Naive thymus-derived CD8-positive, alpha-beta T cell (primary cell): ENCODE data around the gene MRPL36. TPM values are rescaled to one million over a fixed set of nuclear protein-coding genes. Genes with fewer than 3 reads are reported as not detected.
A peak's percentile ranks its signal among the peaks of the same experiment; 100 is the strongest.

Experiments
- ATAC-seq, 2 donors: fragments of 150-1000 bp; cut with Tn5 transposase in 1 of 2; sonication (Bioruptor Pico), chemical (Tn5 transposase) in 1 of 2; 1 replicate in 1 of 2; 2 replicates in 1 of 2; pipeline ENCODE4 v1.10.0; 2021; ENCODE audit warnings: mild to moderate bottlenecking in 2 of 2, moderate library complexity in 2 of 2
- POLR2A ChIA-PET: fragments of 350-600 bp; sonication (Branson Sonifier 250); formaldehyde crosslinking; loops from one replicate; lab custom pipeline; 2021; ENCODE audit warnings: antibody characterized with exemption; lab: Charles Lee
- DNase-seq, 10 donors: peaks; one replicate each; pipeline versions ENCODE4 v3.0.0 to v3.0.0-alpha.2; 2020 to 2022
- H3K27ac Mint-ChIP-seq, 10 donors: one replicate each; pipeline ENCODE4 v1.8.0; 2020 to 2022; ENCODE audit warnings: mild to moderate bottlenecking in 10 of 10, mixed read lengths in 10 of 10, moderate library complexity in 4 of 10, inconsistent platforms in 1 of 10
- H3K27me3 Mint-ChIP-seq, 5 donors: one replicate each; pipeline ENCODE4 v1.8.0; 2021 to 2022; ENCODE audit warnings: mixed read lengths in 5 of 5
- H3K36me3 Mint-ChIP-seq, 3 donors: one replicate each; pipeline ENCODE4 v1.8.0; 2020 to 2022; ENCODE audit warnings: mixed read lengths in 3 of 3, mild to moderate bottlenecking in 2 of 3, inconsistent platforms in 1 of 3
- H3K4me1 Mint-ChIP-seq, 4 donors: one replicate each; pipeline ENCODE4 v1.8.0; 2021 to 2022; ENCODE audit warnings: mixed read lengths in 4 of 4
- H3K4me3 Mint-ChIP-seq, 10 donors: one replicate each; pipeline ENCODE4 v1.8.0; 2020 to 2022; ENCODE audit warnings: mild to moderate bottlenecking in 10 of 10, mixed read lengths in 10 of 10, moderate library complexity in 6 of 10, inconsistent platforms in 1 of 10
- H3K9me3 Mint-ChIP-seq, 9 donors: one replicate each; pipeline ENCODE4 v1.8.0; 2020 to 2022; ENCODE audit warnings: mixed read lengths in 9 of 9, mild to moderate bottlenecking in 3 of 9, inconsistent platforms in 1 of 9, moderate library complexity in 1 of 9
- polyA plus RNA-seq, 3 donors: library from polyadenylated mRNA; unstranded; fragments of 300-500 nt; fragmentation: Illumina TruSeq; gene quantifications; one replicate each; pipeline ENCODE4 v1.2.3, GENCODE V29; 2021
- total RNA-seq, 8 experiments: library from RNA in 2 of 8; stranded (reverse) in 2 of 8; gene quantifications; one replicate each; pipeline ENCODE4 v1.2.3 and lab custom pipeline; 2021 to 2026

The MRPL36 gene
- total and polyA plus RNA-seq, 5 experiments from 2014 or later, result 25.8 to 84.3 (median 61.6) TPM

DNA sequence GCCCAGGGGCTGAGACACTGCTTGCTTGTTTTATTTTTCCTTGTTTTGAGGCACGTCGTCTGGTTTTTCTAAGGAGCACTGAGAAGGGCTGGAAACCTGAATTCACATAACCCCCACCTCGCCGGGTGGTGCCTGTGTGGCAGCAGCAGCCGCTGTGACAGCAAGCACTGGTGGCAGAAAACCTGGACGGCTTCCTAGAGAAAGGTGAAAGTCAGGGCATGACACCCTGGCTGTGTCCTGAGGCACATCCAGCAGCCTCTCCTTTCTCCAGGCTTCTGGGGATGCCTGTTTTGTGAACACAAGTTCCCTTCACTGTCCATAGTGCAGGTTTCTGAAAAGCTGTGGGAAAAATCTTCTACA lies 29.2 kb downstream of the MRPL36 start:
- ATAC-seq (no peak), DNase-seq (no peak)
- Mint-ChIP-seq H3K36me3 (peaks cover 0 to 2% (median 0%) of the 10 kb centered on the region in 3 donors), H3K27me3 (peaks cover 0 to 3% (median 0%) of the 10 kb centered on the region in 5 donors), H3K4me3 (no peak overlapping the region), H3K27ac (no peak overlapping the region), H3K4me1 (peaks cover 0 to 9% (median 2%) of the 10 kb centered on the region in 4 donors), H3K9me3 (no peaks in the 10 kb centered on the region)
- POLR2A ChIA-PET, result interaction anchor here (1.4 kb wide), 1 partner anchor 22 kb away, joined by 3 read pairs; no protein-coding TSS in a partner anchor

DNA sequence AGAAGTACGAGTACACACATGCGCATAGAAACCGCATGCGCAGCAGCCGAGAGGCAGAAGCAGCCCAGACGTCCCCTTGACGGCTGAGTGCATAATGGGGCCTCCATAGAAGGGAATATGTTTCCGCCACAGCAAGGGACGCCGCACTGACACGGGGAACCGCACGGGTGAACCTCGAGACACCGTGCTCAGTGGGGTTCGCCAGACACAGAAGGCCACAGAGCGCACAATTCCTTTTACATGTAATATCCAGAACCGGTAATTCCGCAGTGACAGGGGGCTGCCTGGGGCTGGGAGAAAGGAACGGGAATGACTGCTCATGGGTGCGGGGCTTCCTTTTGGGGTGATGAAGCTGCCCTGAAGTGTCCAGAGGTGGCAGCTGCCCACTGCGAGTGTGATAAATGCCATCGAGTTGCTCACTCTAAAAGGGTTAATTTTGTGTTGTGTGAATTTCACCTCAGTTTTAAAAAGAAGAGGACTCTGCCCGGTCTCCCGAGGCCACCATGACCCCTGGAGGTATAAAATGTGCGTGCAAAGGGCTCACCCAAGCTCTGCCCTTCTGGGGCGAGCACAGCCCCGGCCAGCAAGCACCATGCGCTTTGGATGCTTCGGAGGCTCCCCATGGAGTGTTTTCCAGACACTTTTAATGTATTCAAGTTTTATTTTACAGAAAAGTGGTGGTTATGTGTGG lies 29.7 kb downstream of the MRPL36 start:
- ATAC-seq, result no peak
- no peaks in the 10 kb centered on the region for H3K9me3 Mint-ChIP-seq
- H3K4me1 Mint-ChIP-seq, result peaks cover 0 to 9% (median 2%) of the 10 kb centered on the region in 4 donors
- H3K36me3 Mint-ChIP-seq, result peaks cover 0 to 2% (median 0%) of the 10 kb centered on the region in 3 donors
- POLR2A ChIA-PET, result no interaction called here
- no peak overlapping the region for H3K4me3 Mint-ChIP-seq
- DNase-seq, result peak in 1 of 10 donors; percentile 4
- peaks cover 0 to 4% (median 2%) of the 10 kb centered on the region in 5 donors for H3K27me3 Mint-ChIP-seq
- no peak overlapping the region for H3K27ac Mint-ChIP-seq

DNA sequence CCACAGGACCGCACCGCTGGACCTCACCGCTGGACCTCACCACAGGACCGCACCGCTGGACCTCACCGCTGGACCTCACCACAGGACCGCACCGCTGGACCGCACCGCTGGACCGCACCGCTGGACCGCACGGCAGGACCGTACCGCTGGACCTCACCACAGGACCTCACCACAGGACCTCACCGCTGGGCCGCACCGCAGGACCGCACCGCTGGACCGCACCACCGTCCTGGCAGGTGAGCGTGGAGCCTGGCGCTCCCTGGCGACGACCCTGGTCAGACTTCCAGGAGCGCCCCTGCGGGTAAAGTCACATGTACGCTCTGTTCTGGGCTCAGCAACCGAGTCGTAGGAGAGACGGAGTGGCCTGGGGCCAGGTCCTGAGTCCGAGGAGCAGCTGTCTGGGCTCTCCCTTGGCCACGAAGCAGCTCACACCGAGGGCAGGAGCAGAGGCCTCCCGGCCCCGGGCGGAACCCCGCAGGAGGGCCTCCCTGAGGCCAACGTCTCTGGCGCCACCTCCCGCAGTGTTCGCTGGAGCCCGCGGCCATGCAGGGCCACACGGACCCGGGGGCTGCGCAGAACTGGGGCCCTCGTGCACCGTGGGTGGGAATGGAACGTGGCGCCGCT lies 30.5 kb downstream of the MRPL36 start:
- H3K9me3 Mint-ChIP-seq, result no peaks in the 10 kb centered on the region
- peaks cover 0 to 2% (median 0%) of the 10 kb centered on the region in 3 donors for H3K36me3 Mint-ChIP-seq
- DNase-seq, result no peak
- H3K27me3 Mint-ChIP-seq, result peaks cover 2 to 9% (median 5%) of the 10 kb centered on the region in 5 donors
- no peak overlapping the region for H3K4me3 Mint-ChIP-seq
- ATAC-seq, result no peak
- POLR2A ChIA-PET, result no interaction called here
- no peak overlapping the region for H3K27ac Mint-ChIP-seq
- peaks cover 0 to 9% (median 2%) of the 10 kb centered on the region in 4 donors for H3K4me1 Mint-ChIP-seq

DNA sequence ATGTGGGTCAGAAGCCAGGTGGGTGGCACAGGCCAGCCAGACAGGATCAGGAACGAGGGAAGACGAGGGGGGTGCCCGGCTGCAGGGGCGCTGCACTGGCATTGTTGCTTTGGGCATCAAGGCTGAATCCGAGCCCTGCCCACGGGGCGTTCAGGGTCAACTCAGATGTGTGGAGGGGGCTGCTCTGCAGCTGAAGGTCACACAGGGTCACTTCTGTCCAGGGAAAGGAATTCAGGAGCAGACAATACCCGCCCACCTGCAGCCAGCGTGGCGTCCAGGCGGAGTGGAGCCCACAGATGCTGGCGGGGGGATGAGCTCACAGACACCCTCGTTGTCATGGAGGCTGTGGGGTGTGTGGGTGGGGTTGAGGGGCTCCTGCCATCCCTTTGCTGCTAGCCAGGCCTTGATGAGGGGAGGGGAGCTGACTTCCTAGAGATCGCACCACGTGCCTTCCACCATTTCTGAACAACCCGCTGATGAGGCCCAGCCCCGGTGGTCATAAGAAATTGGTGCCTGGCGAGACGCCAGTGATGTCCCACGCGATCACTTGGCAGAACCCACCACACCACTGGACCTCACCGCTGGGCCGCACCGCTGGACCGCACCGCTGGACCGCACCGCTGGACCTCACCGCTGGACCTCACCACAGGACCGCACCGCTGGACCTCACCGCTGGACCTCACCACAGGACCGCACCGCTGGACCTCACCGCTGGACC lies 31.2 kb downstream of the MRPL36 start:
- ATAC-seq, result no peak
- Mint-ChIP-seq H3K9me3 (no peaks in the 10 kb centered on the region), H3K27me3 (peaks cover 6 to 16% (median 9%) of the 10 kb centered on the region in 5 donors), H3K27ac (no peak overlapping the region), H3K4me1 (peaks cover 0 to 9% (median 2%) of the 10 kb centered on the region in 4 donors), H3K36me3 (peaks cover 0 to 2% (median 0%) of the 10 kb centered on the region in 3 donors), H3K4me3 (no peak overlapping the region)
- POLR2A ChIA-PET, result no interaction called here
- DNase-seq, result no peak

DNA sequence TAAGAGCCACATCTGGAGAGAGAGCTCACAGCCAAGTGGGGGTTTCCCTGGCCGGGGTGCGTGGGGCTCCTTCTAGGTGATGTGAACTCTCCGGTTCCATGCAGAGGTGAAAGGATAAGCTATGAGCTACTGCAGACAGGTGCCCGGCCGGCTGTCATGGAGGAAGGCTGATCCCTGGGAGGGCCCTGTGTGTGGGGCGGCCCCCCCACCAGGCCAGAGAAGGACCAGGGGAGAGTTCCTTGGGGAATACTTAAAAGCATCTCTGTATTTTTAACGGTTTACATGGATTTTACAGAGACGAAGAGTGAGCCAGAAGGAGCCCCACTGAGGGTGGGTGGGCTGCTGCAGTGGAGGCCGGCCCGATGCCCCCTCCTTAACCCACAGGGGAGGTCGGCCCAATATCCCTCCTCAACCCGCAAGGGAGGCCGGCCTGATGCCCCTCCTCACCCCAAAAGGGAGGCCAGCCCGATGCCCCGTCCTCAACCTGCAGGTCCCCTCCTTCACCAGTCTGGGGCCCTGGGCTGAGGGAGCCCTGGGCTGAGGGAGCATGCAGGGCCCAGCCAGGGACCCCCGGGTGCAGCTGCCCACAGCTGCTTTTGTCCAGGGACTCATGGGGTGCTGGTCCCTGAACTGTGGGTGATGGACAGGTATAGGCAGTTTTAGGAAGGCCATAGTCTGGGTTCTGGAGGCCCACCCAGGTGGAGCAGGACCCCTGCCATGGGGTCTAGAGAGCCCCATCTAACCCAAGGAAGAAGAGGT lies 31.9 kb downstream of the MRPL36 start:
- H3K9me3 Mint-ChIP-seq, result no peaks in the 10 kb centered on the region
- H3K27me3 Mint-ChIP-seq, result peaks cover 6 to 22% (median 12%) of the 10 kb centered on the region in 5 donors
- no peak for ATAC-seq
- H3K27ac Mint-ChIP-seq, result peak overlapping the region in 1 of 10 donors; percentile 66
- no peak overlapping the region for H3K4me3 Mint-ChIP-seq
- POLR2A ChIA-PET, result no interaction called here
- no peak for DNase-seq
- H3K4me1 Mint-ChIP-seq, result peaks cover 0 to 7% (median 1%) of the 10 kb centered on the region in 4 donors
- H3K36me3 Mint-ChIP-seq, result peaks cover 0 to 2% (median 0%) of the 10 kb centered on the region in 3 donors

DNA sequence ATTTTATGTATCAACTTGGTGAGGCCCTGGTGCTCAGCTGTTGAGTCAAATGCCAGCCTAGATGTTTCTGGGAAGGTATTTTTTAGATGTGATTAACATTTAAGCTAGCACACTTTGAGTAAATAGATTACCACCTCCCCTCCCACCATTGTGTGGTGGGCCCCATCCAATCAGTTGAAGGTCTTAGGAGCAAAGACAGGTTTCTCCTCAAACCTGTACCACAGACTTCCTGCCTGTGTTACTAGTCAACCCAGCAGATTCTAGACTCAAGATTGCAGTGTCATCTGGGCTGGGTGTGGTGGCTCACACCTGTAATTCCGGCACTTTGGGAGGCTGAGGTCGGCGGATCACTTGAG lies 33.8 kb downstream of the MRPL36 start:
- no peaks in the 10 kb centered on the region for H3K9me3 Mint-ChIP-seq
- ATAC-seq, result no peak
- no peak for DNase-seq
- H3K27me3 Mint-ChIP-seq, result peaks cover 10 to 32% (median 12%) of the 10 kb centered on the region in 5 donors
- peaks cover 0 to 2% (median 0%) of the 10 kb centered on the region in 3 donors for H3K36me3 Mint-ChIP-seq
- H3K27ac Mint-ChIP-seq, result no peak overlapping the region
- no peaks in the 10 kb centered on the region for H3K4me1 Mint-ChIP-seq
- H3K4me3 Mint-ChIP-seq, result no peak overlapping the region
- POLR2A ChIA-PET, result no interaction called here

DNA sequence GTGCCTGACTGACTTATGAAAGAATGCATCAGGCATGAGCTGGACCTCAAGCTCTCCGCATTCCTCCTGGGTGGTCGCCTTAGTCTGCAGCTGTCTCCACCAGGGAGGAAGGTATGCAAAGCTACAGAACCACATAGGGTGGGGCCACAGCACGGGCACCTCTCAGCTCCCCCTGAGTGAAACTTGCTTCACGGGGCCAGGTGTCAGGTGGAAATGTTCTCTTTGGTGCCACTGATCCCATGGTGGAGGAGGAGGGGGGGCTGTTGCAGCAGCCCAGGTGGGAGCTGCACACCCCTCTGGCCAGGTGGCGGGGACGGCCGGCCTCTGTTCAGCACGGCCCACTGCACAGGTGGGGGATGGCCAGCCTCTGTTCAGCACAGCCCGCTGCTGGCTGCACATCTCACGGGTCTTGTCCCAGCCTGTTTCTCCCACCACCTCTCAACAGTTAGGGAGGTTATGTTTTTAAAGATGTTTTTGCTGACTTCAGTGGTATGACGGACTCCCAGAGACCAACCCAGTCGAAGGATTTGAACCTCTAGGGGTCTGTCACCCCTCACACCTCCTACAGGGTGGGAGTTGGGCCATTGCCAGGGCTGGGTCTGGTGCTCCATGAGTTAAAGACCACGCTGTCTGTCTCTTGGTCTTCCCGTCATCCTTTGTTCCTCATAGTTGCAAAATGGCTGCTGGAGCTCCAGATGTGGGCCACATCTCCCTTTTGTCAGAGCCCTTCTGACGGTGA lies 34.3 kb downstream of the MRPL36 start:
- DNase-seq (no peak), ATAC-seq (no peak)
- H3K36me3 Mint-ChIP-seq, result peaks cover 0 to 2% (median 0%) of the 10 kb centered on the region in 3 donors
- POLR2A ChIA-PET, result interaction anchor here (1.1 kb wide), 1 partner anchor 20 kb away, joined by 4 read pairs; no protein-coding TSS in a partner anchor
- H3K27me3 Mint-ChIP-seq, result peaks cover 10 to 32% (median 10%) of the 10 kb centered on the region in 5 donors
- no peak overlapping the region for H3K27ac Mint-ChIP-seq
- no peaks in the 10 kb centered on the region for H3K4me1 Mint-ChIP-seq
- no peak overlapping the region for H3K4me3 Mint-ChIP-seq
- no peaks in the 10 kb centered on the region for H3K9me3 Mint-ChIP-seq

DNA sequence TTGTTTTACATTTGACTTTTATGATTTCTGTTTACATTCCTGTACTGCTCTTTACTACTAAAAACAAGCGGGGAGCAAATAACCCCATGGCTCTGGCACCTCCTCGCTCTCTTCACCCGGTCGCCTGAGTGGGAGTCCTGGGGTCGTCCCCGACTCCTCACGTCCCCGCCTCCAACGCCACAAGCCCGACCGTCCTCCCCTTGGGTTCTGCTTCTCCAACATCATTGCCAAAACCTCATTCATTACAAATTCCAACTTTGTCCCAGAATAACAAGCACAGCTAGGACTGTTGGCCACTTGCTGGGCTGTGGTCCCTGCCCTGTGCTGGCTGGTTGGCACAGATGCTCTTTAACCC lies 35.1 kb downstream of the MRPL36 start:
- no peak for ATAC-seq
- peaks cover 0 to 2% (median 0%) of the 10 kb centered on the region in 3 donors for H3K36me3 Mint-ChIP-seq
- DNase-seq, result no peak
- POLR2A ChIA-PET, result interaction anchor here (1.1 kb wide), 1 partner anchor 20 kb away, joined by 4 read pairs; no protein-coding TSS in a partner anchor
- H3K27me3 Mint-ChIP-seq, result peaks cover 10 to 32% (median 10%) of the 10 kb centered on the region in 5 donors
- H3K4me3 Mint-ChIP-seq, result no peak overlapping the region
- H3K4me1 Mint-ChIP-seq, result no peaks in the 10 kb centered on the region
- H3K9me3 Mint-ChIP-seq, result no peaks in the 10 kb centered on the region
- H3K27ac Mint-ChIP-seq, result peak overlapping the region in 1 of 10 donors; percentile 36

DNA sequence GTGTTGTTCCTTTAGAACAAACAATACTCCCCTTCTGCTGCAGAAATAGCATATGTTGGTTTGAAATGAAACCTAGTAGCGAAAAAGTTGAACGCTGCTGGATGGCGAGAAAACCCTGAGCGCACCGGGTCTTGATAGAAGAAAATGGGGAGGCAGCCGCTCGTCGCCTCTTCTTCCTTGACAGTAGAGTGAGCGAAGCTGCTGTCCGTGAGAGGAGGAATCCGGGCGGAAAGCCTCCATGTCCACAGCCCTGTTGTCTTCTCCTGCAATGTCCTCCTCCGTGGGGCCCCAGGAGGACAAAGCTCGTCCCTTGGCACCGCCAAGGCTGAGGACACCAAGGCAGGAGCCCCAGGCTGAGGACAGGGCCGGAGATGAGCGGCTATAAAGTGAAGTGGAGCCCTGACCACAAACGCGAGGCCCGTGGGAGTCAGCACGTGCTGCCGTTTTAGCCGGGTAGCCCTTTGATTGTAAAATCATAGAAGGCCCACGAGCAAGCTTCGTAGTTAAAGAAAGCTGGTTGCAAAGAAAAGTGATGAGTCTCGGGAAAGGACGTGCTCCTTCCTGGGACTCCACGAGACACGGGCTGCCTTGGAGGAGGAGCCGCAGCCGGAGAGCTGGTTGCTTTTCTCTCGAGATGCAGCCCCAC lies 35.6 kb downstream of the MRPL36 start:
- peaks cover 10 to 32% (median 10%) of the 10 kb centered on the region in 5 donors for H3K27me3 Mint-ChIP-seq
- POLR2A ChIA-PET, result interaction anchor here (1.0 to 1.1 kb wide), 2 partner anchors 21 to 28 kb away, joined by 4 read pairs; no protein-coding TSS in a partner anchor
- no peak for DNase-seq
- no peak overlapping the region for H3K27ac Mint-ChIP-seq
- no peaks in the 10 kb centered on the region for H3K4me1 Mint-ChIP-seq
- H3K36me3 Mint-ChIP-seq, result peaks cover 0 to 2% (median 0%) of the 10 kb centered on the region in 3 donors
- no peaks in the 10 kb centered on the region for H3K9me3 Mint-ChIP-seq
- ATAC-seq, result no peak
- no peak overlapping the region for H3K4me3 Mint-ChIP-seq

DNA sequence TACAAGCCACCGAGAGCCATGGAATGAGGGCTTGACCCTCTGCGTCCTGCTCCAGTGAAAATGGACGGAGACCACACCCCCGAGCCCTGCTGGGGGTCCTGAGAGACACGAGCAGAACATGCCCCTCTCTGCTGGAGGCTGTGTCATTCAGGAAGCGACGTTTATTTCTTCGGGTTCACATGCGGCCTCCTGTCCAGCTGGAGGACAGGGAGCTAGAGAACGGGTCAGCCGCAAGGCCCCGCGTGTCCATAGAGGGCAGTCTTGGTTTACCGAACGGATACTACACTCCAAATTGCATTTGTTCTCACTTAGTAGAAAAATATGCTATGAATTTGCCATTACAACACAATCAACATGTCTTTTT lies 36.1 kb downstream of the MRPL36 start:
- ATAC-seq, result peak in 1 of 2 donors; percentile 54
- H3K4me3 Mint-ChIP-seq, result no peak overlapping the region
- POLR2A ChIA-PET, result interaction anchor here (1.0 kb wide), 1 partner anchor 29 kb away, joined by 4 read pairs; no protein-coding TSS in a partner anchor

DNA sequence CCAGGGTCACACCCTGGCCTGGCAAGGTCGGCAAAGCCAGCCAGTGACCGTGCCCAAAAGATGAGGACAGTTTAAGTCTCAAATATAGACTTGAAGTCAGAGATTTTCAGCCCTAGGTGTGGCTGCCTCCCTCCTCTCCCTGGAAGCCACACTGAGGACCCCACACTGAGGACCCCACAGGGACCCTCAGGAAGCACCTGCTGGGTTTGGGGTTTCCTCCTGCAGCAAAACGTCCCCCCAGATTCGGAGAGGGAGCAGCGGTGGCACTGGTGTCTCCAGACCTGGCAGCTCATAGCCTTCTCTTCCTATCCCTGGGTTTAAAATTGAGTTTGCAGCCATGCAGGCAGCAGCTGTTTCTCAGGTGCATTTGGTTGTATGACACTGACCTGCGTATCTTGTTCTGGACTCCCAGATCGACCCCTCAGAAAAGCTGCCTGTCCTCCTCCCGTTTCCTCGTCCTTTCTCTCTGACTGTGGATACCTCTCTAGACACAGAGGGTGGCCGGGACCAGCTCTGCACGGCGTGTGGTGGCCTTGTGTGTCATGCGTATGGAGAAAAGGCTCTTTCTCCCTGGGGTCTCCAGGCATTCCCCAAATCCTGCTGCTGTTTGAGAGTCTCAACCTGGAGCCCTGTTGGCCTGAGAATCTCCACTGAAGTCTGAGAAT lies 36.6 kb downstream of the MRPL36 start:
- H3K4me3 Mint-ChIP-seq, result no peak overlapping the region
- H3K27me3 Mint-ChIP-seq, result peaks cover 10 to 32% (median 10%) of the 10 kb centered on the region in 5 donors
- H3K4me1 Mint-ChIP-seq, result no peaks in the 10 kb centered on the region
- H3K36me3 Mint-ChIP-seq, result peaks cover under 1 to 8% (median 4%) of the 10 kb centered on the region in 3 donors
- DNase-seq (no peak), ATAC-seq (no peak)
- POLR2A ChIA-PET, result interaction anchor here (1.0 to 1.4 kb wide), 2 partner anchors 30 to 38 kb away, joined by 3 to 4 read pairs; no protein-coding TSS in a partner anchor
- peak overlapping the region in 1 of 10 donors; percentile 24 for H3K27ac Mint-ChIP-seq
- peaks cover 0 to 8% (median 0%) of the 10 kb centered on the region in 9 donors for H3K9me3 Mint-ChIP-seq

More for the DNA sequence above, 36.1 kb downstream of the MRPL36 start:
- peak in 4 of 10 donors; percentile 22 to 32 (median 28) for DNase-seq
- Mint-ChIP-seq H3K4me1 (no peaks in the 10 kb centered on the region), H3K27me3 (peaks cover 10 to 32% (median 10%) of the 10 kb centered on the region in 5 donors), H3K9me3 (peaks cover 0 to 5% (median 0%) of the 10 kb centered on the region in 9 donors), H3K36me3 (peaks cover 2 to 3% (median 2%) of the 10 kb centered on the region in 3 donors), H3K27ac (no peak overlapping the region)
